NOMO-1 treated with DMSO at 0.1 percent for 48 hours (cell line): ENCODE results near the gene TULP1.

Experiments used
- DNase-seq: peaks from one replicate; lab custom pipeline; 2025; ENCODE audit not compliant: unreplicated experiment; lab: John Stamatoyannopoulos, UW

TULP1 gene

GRCh38 chr6:35497571-35498421 is 14.9 kb downstream of the TULP1 start:
- DNase-seq: peak; percentile 14

GRCh38 chr6:35496841-35497570 is 15.7 kb downstream of the TULP1 start, which contains the start of gene TEAD3:
Gene TEAD3 (minus strand): TSS chr6:35497079.
- DNase-seq: no peak

GRCh38 chr6:35496036-35496840 is 16.5 kb downstream of the TULP1 start:
- no peak for DNase-seq

- no peak for DNase-seq
Measured at GRCh38 chr6:35495258-35496035, 17.2 kb downstream of the TULP1 start.

- DNase-seq: peak; percentile 32
Measured at GRCh38 chr6:35494161-35494563, 18.5 kb downstream of the TULP1 start.

- no peak for DNase-seq
Measured at GRCh38 chr6:35493307-35493983, 19.3 kb downstream of the TULP1 start.

GRCh38 chr6:35492974-35493284 is 19.8 kb downstream of the TULP1 start:
- DNase-seq: peak; percentile 57

- DNase-seq: no peak
Measured at GRCh38 chr6:35492258-35492973, 20.3 kb downstream of the TULP1 start.

- no peak for DNase-seq
Measured at GRCh38 chr6:35491558-35492257, 21.0 kb downstream of the TULP1 start.

GRCh38 chr6:35490821-35491557 is 21.7 kb downstream of the TULP1 start:
- DNase-seq: no peak

GRCh38 chr6:35489995-35490791 is 22.5 kb downstream of the TULP1 start:
- no peak for DNase-seq

GRCh38 chr6:35489066-35489465 is 23.6 kb downstream of the TULP1 start:
- peak; percentile 78 for DNase-seq

- DNase-seq: no peak
Measured at GRCh38 chr6:35488517-35488862, 24.2 kb downstream of the TULP1 start.

GRCh38 chr6:35487658-35488516 is 24.8 kb downstream of the TULP1 start:
- DNase-seq: peak; percentile 73

- no peak for DNase-seq
Measured at GRCh38 chr6:35486005-35486925, 26.4 kb downstream of the TULP1 start.
